Body of pancreas (tissue), 4 donors: Measurements from ENCODE around the gene OR5AK2.

Experiments used
- POLR2A ChIP-seq, 3 donors: fragments of 450-650 bp; IDR thresholded peaks; one replicate each; pipeline ENCODE4 v1.6.1; 2016; ENCODE audit warnings: antibody characterized with exemption in 3 of 3, mild to moderate bottlenecking in 2 of 3
- TF ChIP-seq, protein P1 (sequence below), 7 experiments: fragments of 450-650 bp in 4 of 7; fragments of 200-600 bp in 3 of 7; sonication (generic) in 3 of 7; IDR thresholded peaks; one replicate each; pipeline ENCODE4 v1.5.1; 2016 to 2019; ENCODE audit warnings: antibody characterized with exemption in 7 of 7

DNA sequence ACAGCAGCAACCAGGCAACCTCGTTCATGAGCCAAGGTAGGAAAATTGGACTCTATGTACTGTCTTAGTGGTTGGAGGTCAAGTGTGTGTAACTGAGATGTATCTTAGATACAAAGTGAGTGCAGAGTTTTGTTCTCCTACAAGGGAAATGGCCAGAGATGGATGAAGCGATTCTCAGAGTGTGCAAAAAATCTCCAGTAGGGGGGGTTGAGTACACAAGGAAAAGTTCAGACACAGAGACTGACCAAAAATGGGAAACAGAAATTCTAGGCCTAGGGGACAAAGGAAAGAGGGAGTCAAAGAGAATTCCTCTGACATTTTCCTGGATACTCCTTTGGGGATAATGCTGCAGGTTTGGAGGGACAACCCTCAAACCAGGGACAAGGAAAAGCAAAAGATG is 38.2 kb upstream of the OR5AK2 start:
- TF ChIP-seq, protein P1, sequence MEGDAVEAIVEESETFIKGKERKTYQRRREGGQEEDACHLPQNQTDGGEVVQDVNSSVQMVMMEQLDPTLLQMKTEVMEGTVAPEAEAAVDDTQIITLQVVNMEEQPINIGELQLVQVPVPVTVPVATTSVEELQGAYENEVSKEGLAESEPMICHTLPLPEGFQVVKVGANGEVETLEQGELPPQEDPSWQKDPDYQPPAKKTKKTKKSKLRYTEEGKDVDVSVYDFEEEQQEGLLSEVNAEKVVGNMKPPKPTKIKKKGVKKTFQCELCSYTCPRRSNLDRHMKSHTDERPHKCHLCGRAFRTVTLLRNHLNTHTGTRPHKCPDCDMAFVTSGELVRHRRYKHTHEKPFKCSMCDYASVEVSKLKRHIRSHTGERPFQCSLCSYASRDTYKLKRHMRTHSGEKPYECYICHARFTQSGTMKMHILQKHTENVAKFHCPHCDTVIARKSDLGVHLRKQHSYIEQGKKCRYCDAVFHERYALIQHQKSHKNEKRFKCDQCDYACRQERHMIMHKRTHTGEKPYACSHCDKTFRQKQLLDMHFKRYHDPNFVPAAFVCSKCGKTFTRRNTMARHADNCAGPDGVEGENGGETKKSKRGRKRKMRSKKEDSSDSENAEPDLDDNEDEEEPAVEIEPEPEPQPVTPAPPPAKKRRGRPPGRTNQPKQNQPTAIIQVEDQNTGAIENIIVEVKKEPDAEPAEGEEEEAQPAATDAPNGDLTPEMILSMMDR (IDR thresholded peaks at IDR 0.05): no peak
- no peak for TF ChIP-seq POLR2A (IDR thresholded peaks at IDR 0.05)
